ENCODE data around the gene GMCL2. TPM values are rescaled to one million over a fixed set of nuclear protein-coding genes. Genes with fewer than 3 reads are reported as not detected.
A peak's percentile ranks its signal among the peaks of the same experiment; 100 is the strongest.
"Not testable (repeated sequence)": the region's sequence is repeated elsewhere in the genome, so short reads cannot be mapped to it uniquely, and the experiment has no call there.

The GMCL2 gene
- not detected in 2 replicates for total RNA-seq (2014; rRNA removed; shearing (Covaris generic))

GRCh38 chr5:178187014-178187413 is at the start of gene GMCL2:
Gene GMCL2, minus strand, starts transcription at chr5:178187371. Its CDS starts 72 bp downstream, at chr5:178187299.
- H3K27ac ChIP-seq: no peak within 1 kb of the TSS
- no peaks in the 10 kb centered on the region for H3K4me1 ChIP-seq (replicated peaks)
- no peaks in the 10 kb centered on the region for H3K36me3 ChIP-seq
- H3K4me3 ChIP-seq: no peak within 1 kb of the TSS
- H3K9me3 ChIP-seq (replicated peaks): no peaks in the 10 kb centered on the region
- H3K27me3 ChIP-seq (replicated peaks): peaks cover 8% of the 10 kb centered on the region; the same call in 1 of the 2 replicates
- no peak for DNase-seq (ENCODE audit: low read depth in 1 of 2, low spot score in 2 of 2)

GRCh38 chr5:178236679-178237078 is 49.5 kb upstream of the GMCL2 start:
- DNase-seq (ENCODE audit: low read depth in 1 of 2, low spot score in 2 of 2): no peak
- Histone ChIP-seq H3K36me3 (peaks cover 9% of the 10 kb centered on the region), H3K4me3 (no peak overlapping the region), H3K27ac (no peak overlapping the region), H3K4me1 (replicated peaks) (peaks cover 12% of the 10 kb centered on the region), H3K9me3 (replicated peaks) (peaks cover 3% of the 10 kb centered on the region; the same call in 1 of the 2 replicates), H3K27me3 (replicated peaks) (no peaks in the 10 kb centered on the region)

- no peak overlapping the region for H3K4me3 ChIP-seq
- H3K4me1 ChIP-seq (replicated peaks): peaks cover 17% of the 10 kb centered on the region
- no peak overlapping the region for H3K27ac ChIP-seq
- DNase-seq (ENCODE audit: low read depth in 1 of 2, low spot score in 2 of 2): no peak
- no peaks in the 10 kb centered on the region for H3K9me3 ChIP-seq (replicated peaks)
- H3K27me3 ChIP-seq (replicated peaks): no peaks in the 10 kb centered on the region
- peaks cover 14% of the 10 kb centered on the region for H3K36me3 ChIP-seq
Measured at GRCh38 chr5:178236126-178236525, 49.0 kb upstream of the GMCL2 start.

GRCh38 chr5:178235588-178235974 is 48.4 kb upstream of the GMCL2 start:
- Histone ChIP-seq H3K36me3 (peaks cover 20% of the 10 kb centered on the region), H3K9me3 (replicated peaks) (no peaks in the 10 kb centered on the region), H3K27ac (no peak overlapping the region), H3K27me3 (replicated peaks) (no peaks in the 10 kb centered on the region), H3K4me3 (no peak overlapping the region), H3K4me1 (replicated peaks) (peaks cover 20% of the 10 kb centered on the region)
- DNase-seq (ENCODE audit: low read depth in 1 of 2, low spot score in 2 of 2): no peak

- no peaks in the 10 kb centered on the region for H3K9me3 ChIP-seq (replicated peaks)
- H3K36me3 ChIP-seq: peaks cover 26% of the 10 kb centered on the region
- peak; percentile 65 to 75 for DNase-seq (ENCODE audit: low read depth in 1 of 2, low spot score in 2 of 2)
- H3K4me3 ChIP-seq: no peak overlapping the region
- H3K27ac ChIP-seq: no peak overlapping the region
- no peaks in the 10 kb centered on the region for H3K27me3 ChIP-seq (replicated peaks)
- peaks cover 20% of the 10 kb centered on the region for H3K4me1 ChIP-seq (replicated peaks)
Measured at GRCh38 chr5:178234750-178235587, 47.8 kb upstream of the GMCL2 start.

GRCh38 chr5:178234121-178234749 is 47.1 kb upstream of the GMCL2 start:
- Histone ChIP-seq H3K27me3 (replicated peaks) (no peaks in the 10 kb centered on the region), H3K9me3 (replicated peaks) (no peaks in the 10 kb centered on the region), H3K36me3 (peaks cover 33% of the 10 kb centered on the region), H3K4me3 (no peak overlapping the region), H3K27ac (no peak overlapping the region), H3K4me1 (replicated peaks) (peaks cover 20% of the 10 kb centered on the region)
- DNase-seq (ENCODE audit: low read depth in 1 of 2, low spot score in 2 of 2): no peak

GRCh38 chr5:178232920-178233429 is 45.8 kb upstream of the GMCL2 start:
- H3K4me1 ChIP-seq (replicated peaks): peaks cover 20% of the 10 kb centered on the region
- peak overlapping the region; percentile 90 for H3K27ac ChIP-seq
- H3K9me3 ChIP-seq (replicated peaks): no peaks in the 10 kb centered on the region
- no peak for DNase-seq (ENCODE audit: low read depth in 1 of 2, low spot score in 2 of 2)
- H3K27me3 ChIP-seq (replicated peaks): no peaks in the 10 kb centered on the region
- H3K36me3 ChIP-seq: peaks cover 45% of the 10 kb centered on the region
- H3K4me3 ChIP-seq: peak overlapping the region; percentile 81

- H3K4me1 ChIP-seq (replicated peaks): peaks cover 20% of the 10 kb centered on the region
- DNase-seq (ENCODE audit: low read depth in 1 of 2, low spot score in 2 of 2): peak; percentile 84 to 88
- peak within 1 kb of the TSS; percentile 81 for H3K4me3 ChIP-seq
- no peaks in the 10 kb centered on the region for H3K9me3 ChIP-seq (replicated peaks)
- peaks cover 51% of the 10 kb centered on the region for H3K36me3 ChIP-seq
- H3K27me3 ChIP-seq (replicated peaks): no peaks in the 10 kb centered on the region
- peak within 1 kb of the TSS; percentile 90 for H3K27ac ChIP-seq
Measured at GRCh38 chr5:178232124-178232919, 45.2 kb upstream of the GMCL2 start, which contains the start of gene PHYKPL. Gene PHYKPL, minus strand, starts transcription at chr5:178232802. Its CDS starts 252 bp downstream, at chr5:178232550.

GRCh38 chr5:178231539-178232123 is 44.5 kb upstream of the GMCL2 start:
- Histone ChIP-seq H3K9me3 (replicated peaks) (no peaks in the 10 kb centered on the region), H3K4me1 (replicated peaks) (peaks cover 20% of the 10 kb centered on the region), H3K4me3 (peak overlapping the region; percentile 81), H3K27me3 (replicated peaks) (no peaks in the 10 kb centered on the region), H3K27ac (peak overlapping the region; percentile 90), H3K36me3 (peaks cover 58% of the 10 kb centered on the region)
- no peak for DNase-seq (ENCODE audit: low read depth in 1 of 2, low spot score in 2 of 2)

- H3K36me3 ChIP-seq: peaks cover 64% of the 10 kb centered on the region
- peak overlapping the region; percentile 81 for H3K4me3 ChIP-seq
- H3K27ac ChIP-seq: no peak overlapping the region
- no peaks in the 10 kb centered on the region for H3K27me3 ChIP-seq (replicated peaks)
- H3K9me3 ChIP-seq (replicated peaks): no peaks in the 10 kb centered on the region
- DNase-seq (ENCODE audit: low read depth in 1 of 2, low spot score in 2 of 2): no peak
- peaks cover 20% of the 10 kb centered on the region for H3K4me1 ChIP-seq (replicated peaks)
Measured at GRCh38 chr5:178230879-178231538, 43.8 kb upstream of the GMCL2 start.

- peaks cover 74% of the 10 kb centered on the region for H3K36me3 ChIP-seq
- DNase-seq (ENCODE audit: low read depth in 1 of 2, low spot score in 2 of 2): no peak
Measured at GRCh38 chr5:178229861-178230260, 42.7 kb upstream of the GMCL2 start.

GRCh38 chr5:178229111-178229510 is 41.9 kb upstream of the GMCL2 start:
- peaks cover 82% of the 10 kb centered on the region for H3K36me3 ChIP-seq
- H3K9me3 ChIP-seq (replicated peaks); H3K27me3 ChIP-seq (replicated peaks); H3K4me3 ChIP-seq; DNase-seq (ENCODE audit: low read depth in 1 of 2, low spot score in 2 of 2); H3K27ac ChIP-seq: not testable (repeated sequence)
- H3K4me1 ChIP-seq (replicated peaks): peaks cover 20% of the 10 kb centered on the region

More at GRCh38 chr5:178229861-178230260, 42.7 kb upstream of the GMCL2 start:
- no peak overlapping the region for H3K27ac ChIP-seq
- peaks cover 20% of the 10 kb centered on the region for H3K4me1 ChIP-seq (replicated peaks)
- no peak overlapping the region for H3K4me3 ChIP-seq
- no peaks in the 10 kb centered on the region for H3K27me3 ChIP-seq (replicated peaks)
- H3K9me3 ChIP-seq (replicated peaks): no peaks in the 10 kb centered on the region

- Histone ChIP-seq H3K27ac (no peak overlapping the region), H3K27me3 (replicated peaks) (no peaks in the 10 kb centered on the region), H3K9me3 (replicated peaks) (no peaks in the 10 kb centered on the region), H3K4me3 (no peak overlapping the region), H3K36me3 (peaks cover 87% of the 10 kb centered on the region), H3K4me1 (replicated peaks) (peaks cover 20% of the 10 kb centered on the region)
- DNase-seq (ENCODE audit: low read depth in 1 of 2, low spot score in 2 of 2): no peak
Measured at GRCh38 chr5:178228609-178229008, 41.4 kb upstream of the GMCL2 start.
